Measurements from ENCODE around the gene TBC1D14. TPM values are rescaled to one million over a fixed set of nuclear protein-coding genes. Genes with fewer than 3 reads are reported as not detected.
"Not testable (repeated sequence)": the region's sequence is repeated elsewhere in the genome, so short reads cannot be mapped to it uniquely, and the experiment has no call there.

TBC1D14 gene
- total RNA-seq, 2 donors from 2014 or later, result 46.7 to 49.9 TPM

- H3K9me3 ChIP-seq, result no peaks in the 10 kb centered on the region
- H3K4me3 ChIP-seq, result peak overlapping the region; percentile 98
- no peaks in the 10 kb centered on the region for H3K36me3 ChIP-seq
- DNase-seq (ENCODE audit: low spot score) (no peak), ATAC-seq (ENCODE audit: insufficient number of reproducible peaks, low FRiP score, low read depth) (no peak)
- TF ChIP-seq, protein P1, sequence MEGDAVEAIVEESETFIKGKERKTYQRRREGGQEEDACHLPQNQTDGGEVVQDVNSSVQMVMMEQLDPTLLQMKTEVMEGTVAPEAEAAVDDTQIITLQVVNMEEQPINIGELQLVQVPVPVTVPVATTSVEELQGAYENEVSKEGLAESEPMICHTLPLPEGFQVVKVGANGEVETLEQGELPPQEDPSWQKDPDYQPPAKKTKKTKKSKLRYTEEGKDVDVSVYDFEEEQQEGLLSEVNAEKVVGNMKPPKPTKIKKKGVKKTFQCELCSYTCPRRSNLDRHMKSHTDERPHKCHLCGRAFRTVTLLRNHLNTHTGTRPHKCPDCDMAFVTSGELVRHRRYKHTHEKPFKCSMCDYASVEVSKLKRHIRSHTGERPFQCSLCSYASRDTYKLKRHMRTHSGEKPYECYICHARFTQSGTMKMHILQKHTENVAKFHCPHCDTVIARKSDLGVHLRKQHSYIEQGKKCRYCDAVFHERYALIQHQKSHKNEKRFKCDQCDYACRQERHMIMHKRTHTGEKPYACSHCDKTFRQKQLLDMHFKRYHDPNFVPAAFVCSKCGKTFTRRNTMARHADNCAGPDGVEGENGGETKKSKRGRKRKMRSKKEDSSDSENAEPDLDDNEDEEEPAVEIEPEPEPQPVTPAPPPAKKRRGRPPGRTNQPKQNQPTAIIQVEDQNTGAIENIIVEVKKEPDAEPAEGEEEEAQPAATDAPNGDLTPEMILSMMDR (IDR thresholded peaks at IDR 0.05), result no peak
- H3K27me3 ChIP-seq (replicated peaks; ENCODE audit: insufficient read depth), result no peaks in the 10 kb centered on the region
- H3K4me1 ChIP-seq (ENCODE audit: control insufficient read depth in 1 of 2, low read depth in 2 of 2), result peaks cover 23 to 40% of the 10 kb centered on the region in 2 donors
- H3K27ac ChIP-seq, result peak overlapping the region; percentile 98 to 99
Measured at GRCh38 chr4:6908432-6909112, 1.1 kb upstream of the TBC1D14 start.

GRCh38 chr4:6909970-6910339 lies 329 bp downstream of the TBC1D14 start:
- H3K36me3 ChIP-seq, result no peaks in the 10 kb centered on the region
- ATAC-seq (ENCODE audit: insufficient number of reproducible peaks, low FRiP score, low read depth) (no peak), DNase-seq (ENCODE audit: low spot score) (no peak)
- TF ChIP-seq, protein P1 (IDR thresholded peaks at IDR 0.05), result no peak
- peak overlapping the region; percentile 1 to 99 for H3K27ac ChIP-seq
- H3K4me3 ChIP-seq, result peak overlapping the region; percentile 98
- H3K4me1 ChIP-seq (ENCODE audit: control insufficient read depth in 1 of 2, low read depth in 2 of 2), result peaks cover 23 to 40% of the 10 kb centered on the region in 2 donors
- no peaks in the 10 kb centered on the region for H3K27me3 ChIP-seq (replicated peaks; ENCODE audit: insufficient read depth)
- no peaks in the 10 kb centered on the region for H3K9me3 ChIP-seq

DNA sequence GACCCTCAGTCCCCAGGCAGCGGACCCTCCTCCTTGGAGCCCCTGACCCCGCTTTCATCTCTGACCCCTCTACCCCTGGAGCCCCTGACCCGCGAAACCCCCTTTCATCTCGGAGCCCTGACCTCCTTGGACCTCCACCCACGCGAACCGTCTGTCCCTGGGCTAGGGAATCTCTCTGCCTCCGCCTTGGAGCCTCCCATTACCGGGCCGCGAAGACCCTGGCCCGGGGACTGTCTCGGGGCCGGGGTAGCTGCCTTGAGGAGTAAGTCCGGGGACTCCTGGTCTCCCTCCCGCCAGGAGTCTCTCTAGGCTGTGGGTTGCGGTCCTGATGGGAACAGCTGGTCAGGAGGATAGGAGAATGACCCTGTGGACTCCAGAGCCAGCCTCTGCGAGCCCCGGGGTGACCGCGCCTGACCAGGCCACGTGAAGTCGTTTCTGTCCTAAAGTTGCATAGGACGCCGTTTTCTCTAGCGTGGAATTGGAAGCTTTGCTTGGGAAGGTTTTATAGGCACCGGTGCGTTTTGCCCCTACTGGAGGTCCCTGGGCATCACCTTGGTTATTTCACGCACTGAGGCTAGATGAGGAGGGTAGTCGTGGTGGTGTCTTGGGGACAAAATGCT lies 824 bp downstream of the TBC1D14 start:
- DNase-seq (ENCODE audit: low spot score) (no peak), ATAC-seq (ENCODE audit: insufficient number of reproducible peaks, low FRiP score, low read depth) (no peak)
- H3K4me1 ChIP-seq (ENCODE audit: control insufficient read depth in 1 of 2, low read depth in 2 of 2), result peaks cover 23 to 40% of the 10 kb centered on the region in 2 donors
- H3K36me3 ChIP-seq, result no peaks in the 10 kb centered on the region
- TF ChIP-seq, protein P1 (IDR thresholded peaks at IDR 0.05), result peak; percentile 26
- H3K27me3 ChIP-seq (replicated peaks; ENCODE audit: insufficient read depth), result no peaks in the 10 kb centered on the region
- peak overlapping the region; percentile 98 for H3K4me3 ChIP-seq
- no peaks in the 10 kb centered on the region for H3K9me3 ChIP-seq
- peak overlapping the region in 1 of 2 donors; percentile 1 for H3K27ac ChIP-seq

- TF ChIP-seq, protein P1 (IDR thresholded peaks at IDR 0.05), result no peak
- no peaks in the 10 kb centered on the region for H3K27me3 ChIP-seq (replicated peaks; ENCODE audit: insufficient read depth)
- H3K4me3 ChIP-seq, result peak overlapping the region; percentile 98
- DNase-seq (ENCODE audit: low spot score), result no peak
- H3K27ac ChIP-seq, result peak overlapping the region in 1 of 2 donors; percentile 1
- ATAC-seq (ENCODE audit: insufficient number of reproducible peaks, low FRiP score, low read depth), result no peak
- peaks cover 23 to 40% of the 10 kb centered on the region in 2 donors for H3K4me1 ChIP-seq (ENCODE audit: control insufficient read depth in 1 of 2, low read depth in 2 of 2)
- no peaks in the 10 kb centered on the region for H3K36me3 ChIP-seq
- H3K9me3 ChIP-seq, result no peaks in the 10 kb centered on the region
Measured at GRCh38 chr4:6910960-6911874, 1.6 kb downstream of the TBC1D14 start.

GRCh38 chr4:6911917-6912316 lies 2.3 kb downstream of the TBC1D14 start:
- H3K9me3 ChIP-seq; H3K27me3 ChIP-seq (replicated peaks; ENCODE audit: insufficient read depth); H3K27ac ChIP-seq; H3K36me3 ChIP-seq; DNase-seq (ENCODE audit: low spot score); ATAC-seq (ENCODE audit: insufficient number of reproducible peaks, low FRiP score, low read depth): not testable (repeated sequence)
- peaks cover 26 to 45% of the 10 kb centered on the region in 2 donors for H3K4me1 ChIP-seq (ENCODE audit: control insufficient read depth in 1 of 2, low read depth in 2 of 2)
- peak overlapping the region; percentile 98 for H3K4me3 ChIP-seq
